K562 (cell line): ENCODE measurements around the gene TMA7B. TPM values are rescaled to one million over a fixed set of nuclear protein-coding genes. Genes with fewer than 3 reads are reported as not detected.

Experiments
- EP400 ChIP-seq: fragments of 450-650 bp; IDR thresholded peaks from 2 replicates; pipeline ENCODE4 v1.6.1; 2017; ENCODE audit warnings: antibody characterized with exemption, mild to moderate bottlenecking, moderate library complexity
- FOXJ2 ChIP-seq: fragments of 200-800 bp; sonication (Bioruptor generic); IDR thresholded peaks from 2 replicates; pipeline ENCODE4 v1.6.1; 2016; ENCODE audit warnings: missing genetic modification characterization, missing compliant biosample characterization
- MLLT1 ChIP-seq, 2 experiments: fragments of 450-650 bp; IDR thresholded peaks; 2 replicates each; pipeline ENCODE4 v1.6.1; 2016
- PCBP1 ChIP-seq: fragments of 200-400 bp; formaldehyde crosslinking; IDR thresholded peaks from 2 replicates; pipeline ENCODE4 v1.6.1; 2018; ENCODE audit warnings: mild to moderate bottlenecking, low read depth, low read length; ENCODE audit not compliant: poor library complexity, severe bottlenecking
- SPI1 ChIP-seq: IDR thresholded peaks from 2 replicates; pipeline ENCODE4 v1.6.1; 2011; ENCODE audit warnings: low read depth, low read length, control low read depth, borderline replicate concordance
- ZNF512 ChIP-seq: IDR thresholded peaks from 2 replicates; pipeline ENCODE4 v1.6.1; 2016; ENCODE audit warnings: missing genetic modification characterization, missing compliant biosample characterization
- polyA plus RNA-seq, 8 experiments: library from polyadenylated mRNA; depleted of rRNA in 4 of 8; stranded (reverse) in 5 of 8; unstranded in 3 of 8; fragments of >200 nt; fragmentation: Nextera tagmentation in 2 of 8; fragmentation: Illumina TruSeq in 1 of 8; extraction: Ambion mirVana in 2 of 8; extraction: Trizol in 1 of 8; gene quantifications; 2 replicates each; pipeline versions ENCODE4 v1.2.1 to v1.2.3, GENCODE V29; 2011 to 2014; ENCODE audit warnings: inconsistent platforms in 1 of 8, missing spikeins in 1 of 8
- total RNA-seq, 7 experiments: library from RNA; depleted of rRNA in 6 of 7; stranded (reverse); fragments of >200 nt in 6 of 7; fragmentation: Illumina TruSeq in 2 of 7; extraction: Trizol in 2 of 7; gene quantifications; 2 replicates each; pipeline versions ENCODE4 v1.2.1 to v1.2.3, GENCODE V29; 2011 to 2021; ENCODE audit warnings: low replicate concordance in 1 of 7

TMA7B gene
- total and polyA plus RNA-seq, 9 of the 15 experiments (the other 6 are each of a cell fraction or from before 2014, with no cell fraction given) = 5.6 to 14.2 (median 11.8) TPM

- TF ChIP-seq ZNF512 (tag) (no peak), SPI1 (0 out of 2 replicates have a peak, but pooled peaks have one; percentile 5), FOXJ2 (tag) (no peak), MLLT1 (IDR thresholded peaks at IDR 0.05) (peak in 1 of 2 experiments; percentile 44; a peak in 1 of 4 replicates), PCBP1 (no peak), EP400 (no peak)
Measured at GRCh38 chr22:39925909-39926679, 34.1 kb upstream of the TMA7B start (continued).
